Measurements from ENCODE around the gene OTUB2.

OTUB2 gene

DNA sequence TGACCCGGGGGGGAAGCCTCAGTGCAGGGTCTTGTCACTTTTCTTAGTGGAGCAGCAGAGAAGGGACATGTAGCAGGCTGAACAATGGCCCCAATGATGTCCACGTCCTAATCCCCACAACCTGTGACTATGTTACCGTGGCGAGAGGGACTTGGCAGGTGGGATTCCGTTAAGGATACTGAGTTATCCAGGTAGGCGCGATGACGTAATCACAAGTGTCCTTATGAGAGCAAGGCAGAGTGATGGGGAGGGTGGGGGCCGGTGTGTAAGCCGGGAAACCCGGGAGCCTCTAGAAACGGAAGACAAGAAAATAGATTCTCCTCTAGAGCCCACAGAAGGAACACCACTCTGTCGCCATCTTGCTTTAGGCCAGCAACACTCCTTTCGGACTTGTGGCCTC lies 4.4 kb downstream of the OTUB2 start:
- Histone ChIP-seq H3F3A (ENCODE audit: control insufficient read depth, insufficient read depth) (no peaks in the 10 kb centered on the region), H3K9me2 (replicated peaks; ENCODE audit: control insufficient read depth, low read length) (no peaks in the 10 kb centered on the region), H3K27ac (ENCODE audit: low read depth, low read length) (no peak overlapping the region), H4K20me1 (ENCODE audit: control insufficient read depth, insufficient read depth, low read depth, low read length) (no peaks in the 10 kb centered on the region), H3K4me3 (ENCODE audit: low read length) (no peak overlapping the region), H3K4me2 (ENCODE audit: low read length) (no peak overlapping the region), H3K9me3 (ENCODE audit: control insufficient read depth, insufficient read depth, low read length) (no peaks in the 10 kb centered on the region), H3K36me3 (ENCODE audit: control insufficient read depth, low read length) (no peaks in the 10 kb centered on the region), H3K79me2 (ENCODE audit: control insufficient read depth, low read length) (no peaks in the 10 kb centered on the region), H3K4me1 (ENCODE audit: control insufficient read depth, low read length) (peaks cover 8% of the 10 kb centered on the region; the same call in 1 of the 2 replicates), H3K27me3 (ENCODE audit: control insufficient read depth, low read length) (peaks cover 3% of the 10 kb centered on the region; the same call in 1 of the 2 replicates)
- TF ChIP-seq, protein P1, sequence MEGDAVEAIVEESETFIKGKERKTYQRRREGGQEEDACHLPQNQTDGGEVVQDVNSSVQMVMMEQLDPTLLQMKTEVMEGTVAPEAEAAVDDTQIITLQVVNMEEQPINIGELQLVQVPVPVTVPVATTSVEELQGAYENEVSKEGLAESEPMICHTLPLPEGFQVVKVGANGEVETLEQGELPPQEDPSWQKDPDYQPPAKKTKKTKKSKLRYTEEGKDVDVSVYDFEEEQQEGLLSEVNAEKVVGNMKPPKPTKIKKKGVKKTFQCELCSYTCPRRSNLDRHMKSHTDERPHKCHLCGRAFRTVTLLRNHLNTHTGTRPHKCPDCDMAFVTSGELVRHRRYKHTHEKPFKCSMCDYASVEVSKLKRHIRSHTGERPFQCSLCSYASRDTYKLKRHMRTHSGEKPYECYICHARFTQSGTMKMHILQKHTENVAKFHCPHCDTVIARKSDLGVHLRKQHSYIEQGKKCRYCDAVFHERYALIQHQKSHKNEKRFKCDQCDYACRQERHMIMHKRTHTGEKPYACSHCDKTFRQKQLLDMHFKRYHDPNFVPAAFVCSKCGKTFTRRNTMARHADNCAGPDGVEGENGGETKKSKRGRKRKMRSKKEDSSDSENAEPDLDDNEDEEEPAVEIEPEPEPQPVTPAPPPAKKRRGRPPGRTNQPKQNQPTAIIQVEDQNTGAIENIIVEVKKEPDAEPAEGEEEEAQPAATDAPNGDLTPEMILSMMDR (IDR thresholded peaks at IDR 0.05; ENCODE audit: low read depth, low read length, poor library complexity, severe bottlenecking), result no peak
- TF ChIP-seq EZH2phosphoT487 (IDR thresholded peaks at IDR 0.05; ENCODE audit: borderline replicate concordance, low read length), result no peak

GRCh38 chr14:94031161-94031882 lies 5.2 kb downstream of the OTUB2 start:
- H3K9me3 ChIP-seq (ENCODE audit: control insufficient read depth, insufficient read depth, low read length), result no peaks in the 10 kb centered on the region

GRCh38 chr14:94031883-94032279 lies 5.7 kb downstream of the OTUB2 start:
- Histone ChIP-seq H3K4me1 (ENCODE audit: control insufficient read depth, low read length) (no peaks in the 10 kb centered on the region), H3K9me2 (replicated peaks; ENCODE audit: control insufficient read depth, low read length) (no peaks in the 10 kb centered on the region), H3K4me2 (ENCODE audit: low read length) (no peak overlapping the region), H3K9me3 (ENCODE audit: control insufficient read depth, insufficient read depth, low read length) (no peaks in the 10 kb centered on the region), H3K4me3 (ENCODE audit: low read length) (no peak overlapping the region), H4K20me1 (ENCODE audit: control insufficient read depth, insufficient read depth, low read depth, low read length) (no peaks in the 10 kb centered on the region), H3K27me3 (ENCODE audit: control insufficient read depth, low read length) (peaks cover 3% of the 10 kb centered on the region; the same call in 1 of the 2 replicates), H3K79me2 (ENCODE audit: control insufficient read depth, low read length) (no peaks in the 10 kb centered on the region), H3F3A (ENCODE audit: control insufficient read depth, insufficient read depth) (no peaks in the 10 kb centered on the region), H3K27ac (ENCODE audit: low read depth, low read length) (no peak overlapping the region), H3K36me3 (ENCODE audit: control insufficient read depth, low read length) (no peaks in the 10 kb centered on the region)
- TF ChIP-seq EZH2phosphoT487 (IDR thresholded peaks at IDR 0.05; ENCODE audit: borderline replicate concordance, low read length), result no peak

More at GRCh38 chr14:94031161-94031882, 5.2 kb downstream of the OTUB2 start:
- no peaks in the 10 kb centered on the region for H3K9me2 ChIP-seq (replicated peaks; ENCODE audit: control insufficient read depth, low read length)
- H3K4me2 ChIP-seq (ENCODE audit: low read length), result no peak overlapping the region
- H3K4me3 ChIP-seq (ENCODE audit: low read length), result no peak overlapping the region
- H3K36me3 ChIP-seq (ENCODE audit: control insufficient read depth, low read length), result no peaks in the 10 kb centered on the region
- H3K4me1 ChIP-seq (ENCODE audit: control insufficient read depth, low read length), result peaks cover 5% of the 10 kb centered on the region; the same call in 1 of the 2 replicates
- H3K27me3 ChIP-seq (ENCODE audit: control insufficient read depth, low read length), result peaks cover 3% of the 10 kb centered on the region; the same call in 1 of the 2 replicates
- H3F3A ChIP-seq (ENCODE audit: control insufficient read depth, insufficient read depth), result no peaks in the 10 kb centered on the region
- no peak overlapping the region for H3K27ac ChIP-seq (ENCODE audit: low read depth, low read length)
- TF ChIP-seq, protein P1 (IDR thresholded peaks at IDR 0.05; ENCODE audit: low read depth, low read length, poor library complexity, severe bottlenecking), result no peak
- TF ChIP-seq EZH2phosphoT487 (IDR thresholded peaks at IDR 0.05; ENCODE audit: borderline replicate concordance, low read length), result no peak
- H4K20me1 ChIP-seq (ENCODE audit: control insufficient read depth, insufficient read depth, low read depth, low read length), result no peaks in the 10 kb centered on the region
- H3K79me2 ChIP-seq (ENCODE audit: control insufficient read depth, low read length), result no peaks in the 10 kb centered on the region

DNA sequence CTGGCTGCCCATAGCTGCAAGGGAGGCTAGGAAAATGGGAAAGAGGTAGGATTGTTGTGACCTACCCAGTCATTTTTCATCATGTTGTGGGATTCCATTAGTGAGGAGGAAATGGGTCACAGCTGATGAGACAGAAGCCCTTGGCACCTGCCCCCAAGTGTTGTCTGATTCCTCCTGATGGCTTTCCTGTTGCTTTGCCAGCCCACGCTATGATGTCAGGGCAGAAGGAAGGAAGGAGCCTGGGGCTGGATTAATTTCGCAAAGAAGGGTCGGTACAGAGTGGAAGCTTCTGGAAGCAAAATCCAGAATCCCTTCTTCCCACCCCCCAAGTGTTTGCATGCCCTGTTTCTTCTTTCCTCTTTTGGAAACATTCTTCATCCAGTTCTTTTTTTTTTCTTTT lies 8.7 kb downstream of the OTUB2 start:
- Histone ChIP-seq H3K4me1 (ENCODE audit: control insufficient read depth, low read length) (no peaks in the 10 kb centered on the region), H3K4me3 (ENCODE audit: low read length) (no peak overlapping the region), H4K20me1 (ENCODE audit: control insufficient read depth, insufficient read depth, low read depth, low read length) (no peaks in the 10 kb centered on the region), H3K4me2 (ENCODE audit: low read length) (no peak overlapping the region), H3K9me2 (replicated peaks; ENCODE audit: control insufficient read depth, low read length) (no peaks in the 10 kb centered on the region), H3K79me2 (ENCODE audit: control insufficient read depth, low read length) (no peaks in the 10 kb centered on the region), H3F3A (ENCODE audit: control insufficient read depth, insufficient read depth) (no peaks in the 10 kb centered on the region), H3K27me3 (ENCODE audit: control insufficient read depth, low read length) (no peaks in the 10 kb centered on the region), H3K9me3 (ENCODE audit: control insufficient read depth, insufficient read depth, low read length) (no peaks in the 10 kb centered on the region), H3K36me3 (ENCODE audit: control insufficient read depth, low read length) (no peaks in the 10 kb centered on the region), H3K27ac (ENCODE audit: low read depth, low read length) (no peak overlapping the region)
- TF ChIP-seq EZH2phosphoT487 (IDR thresholded peaks at IDR 0.05; ENCODE audit: borderline replicate concordance, low read length), result no peak
- TF ChIP-seq, protein P1 (IDR thresholded peaks at IDR 0.05; ENCODE audit: low read depth, low read length, poor library complexity, severe bottlenecking), result no peak
